Activated CD4-positive, alpha-beta T cell treated with anti-CD3 and anti-CD28 coated beads, Interleukin-2, amount 10 ng/mL, durations not matched to agents 24 days and 14 days (primary cell): ENCODE measurements around the gene TLE3. TPM values are rescaled to one million over a fixed set of nuclear protein-coding genes. Genes with fewer than 3 reads are reported as not detected.

Experiments
- DNase-seq: peaks from one replicate; pipeline ENCODE4 v3.0.0; 2022
- H3K27ac Mint-ChIP-seq: one replicate; pipeline ENCODE4 v1.8.0; 2022; ENCODE audit warnings: mild to moderate bottlenecking, mixed read lengths
- H3K27me3 Mint-ChIP-seq: one replicate; pipeline ENCODE4 v1.8.0; 2022; ENCODE audit warnings: mixed read lengths
- H3K36me3 Mint-ChIP-seq: one replicate; pipeline ENCODE4 v1.8.0; 2022; ENCODE audit warnings: low read depth, mild to moderate bottlenecking, mixed read lengths
- H3K4me1 Mint-ChIP-seq: one replicate; pipeline ENCODE4 v1.8.0; 2021; ENCODE audit warnings: mixed read lengths
- H3K4me3 Mint-ChIP-seq: one replicate; pipeline ENCODE4 v1.8.0; 2022; ENCODE audit warnings: mild to moderate bottlenecking, moderate library complexity, mixed read lengths
- H3K9me3 Mint-ChIP-seq: one replicate; pipeline ENCODE4 v1.8.0; 2021; ENCODE audit warnings: mixed read lengths
- intact Hi-C: fragments of 100-400 bp; cut with micrococcal nuclease; formaldehyde crosslinking; loops from one replicate; pipeline ENCODE4 v1.15.1; 2023
- total RNA-seq: library from RNA; stranded (reverse); gene quantifications from 2 replicates; pipeline ENCODE4 v1.2.3, GENCODE V29; 2022

TLE3 gene
- total RNA-seq, 1 donor from 2014 or later, result 111 TPM

DNA sequence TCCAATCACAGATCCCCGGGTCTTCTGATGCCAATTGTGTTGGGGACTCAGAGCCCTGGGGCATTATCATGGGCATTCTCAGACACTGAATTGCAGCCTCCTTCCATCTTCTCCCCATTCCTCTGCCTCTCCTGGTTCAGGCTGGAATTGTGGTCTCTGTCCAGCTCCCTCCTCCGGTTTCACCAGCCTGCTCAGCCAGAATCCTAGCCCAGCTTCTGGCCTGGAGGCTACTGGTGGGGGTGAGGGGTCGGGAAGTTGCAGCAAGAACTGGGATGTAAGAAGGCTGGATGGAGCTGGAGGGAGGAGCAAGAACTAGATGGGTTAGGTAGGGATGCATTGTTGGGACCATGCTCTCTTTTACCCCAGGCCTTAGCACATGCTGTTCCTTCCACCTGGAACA, 53.5 kb downstream of the TLE3 start:
- no peak overlapping the region for H3K4me3 Mint-ChIP-seq

DNA sequence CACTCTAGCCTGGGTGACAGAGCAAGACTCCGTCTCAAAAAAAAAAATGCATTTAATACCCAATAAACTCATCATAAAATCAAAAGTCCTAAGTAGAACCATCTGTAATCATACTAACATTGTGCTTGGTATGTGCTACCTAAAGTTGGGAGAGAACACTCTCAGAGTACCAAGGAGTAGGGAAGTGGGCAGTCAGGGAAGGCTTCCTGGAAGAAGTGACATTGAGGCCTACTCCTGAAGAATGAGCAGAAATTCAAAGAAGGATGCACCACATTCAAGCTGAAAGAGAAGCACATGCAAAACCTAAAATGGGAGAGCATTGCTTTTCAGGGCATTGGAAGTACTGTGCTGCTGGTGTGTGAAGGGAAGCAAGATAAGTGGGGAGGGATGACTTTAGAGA, 54.1 kb downstream of the TLE3 start:
- intact Hi-C loops, result no loop called here
- H3K27me3 Mint-ChIP-seq, result peaks cover 3% of the 10 kb centered on the region
- no peak overlapping the region for H3K27ac Mint-ChIP-seq
- H3K9me3 Mint-ChIP-seq, result no peaks in the 10 kb centered on the region
- DNase-seq, result no peak
- H3K4me3 Mint-ChIP-seq, result no peak overlapping the region
- peaks cover 16% of the 10 kb centered on the region for H3K36me3 Mint-ChIP-seq
- no peaks in the 10 kb centered on the region for H3K4me1 Mint-ChIP-seq

More for the DNA sequence above, 53.5 kb downstream of the TLE3 start:
- Mint-ChIP-seq H3K36me3 (peaks cover 20% of the 10 kb centered on the region), H3K27me3 (peaks cover 3% of the 10 kb centered on the region), H3K27ac (no peak overlapping the region), H3K4me1 (no peaks in the 10 kb centered on the region), H3K9me3 (no peaks in the 10 kb centered on the region)
- intact Hi-C loops, result no loop called here
- no peak for DNase-seq

DNA sequence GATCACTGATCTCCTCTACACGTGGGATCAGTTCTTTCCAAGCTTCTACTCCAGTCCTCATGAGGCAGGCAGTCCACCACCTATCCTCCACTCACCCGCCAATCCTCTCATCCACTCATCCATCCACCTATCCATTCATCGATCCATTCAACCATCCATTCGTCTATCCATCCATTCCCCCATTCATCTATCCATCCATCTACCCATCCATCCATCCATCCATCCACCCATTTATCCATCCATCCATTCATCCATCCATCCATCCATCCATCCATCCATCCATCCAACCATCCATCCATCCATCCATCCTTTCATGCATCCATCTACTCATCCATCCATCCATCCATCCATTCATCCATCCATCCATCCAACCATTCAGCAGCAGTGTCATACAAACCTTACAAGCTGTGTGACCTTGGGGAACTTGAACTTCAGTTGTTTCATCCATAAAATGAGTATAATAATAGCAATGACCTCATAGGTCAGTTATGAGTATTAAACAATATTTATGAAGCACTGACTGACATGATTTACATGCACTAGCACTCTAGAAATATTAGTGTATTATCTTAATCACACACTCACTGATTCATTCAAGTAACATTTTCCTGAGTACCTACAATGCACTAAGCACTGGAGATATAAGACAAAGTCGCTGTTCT, 55.0 kb downstream of the TLE3 start:
- Mint-ChIP-seq H3K4me3 (no peak overlapping the region), H3K27me3 (peaks cover 7% of the 10 kb centered on the region), H3K27ac (no peak overlapping the region), H3K4me1 (no peaks in the 10 kb centered on the region), H3K9me3 (no peaks in the 10 kb centered on the region), H3K36me3 (peaks cover 15% of the 10 kb centered on the region)
- no peak for DNase-seq
- intact Hi-C loops, result no loop called here

DNA sequence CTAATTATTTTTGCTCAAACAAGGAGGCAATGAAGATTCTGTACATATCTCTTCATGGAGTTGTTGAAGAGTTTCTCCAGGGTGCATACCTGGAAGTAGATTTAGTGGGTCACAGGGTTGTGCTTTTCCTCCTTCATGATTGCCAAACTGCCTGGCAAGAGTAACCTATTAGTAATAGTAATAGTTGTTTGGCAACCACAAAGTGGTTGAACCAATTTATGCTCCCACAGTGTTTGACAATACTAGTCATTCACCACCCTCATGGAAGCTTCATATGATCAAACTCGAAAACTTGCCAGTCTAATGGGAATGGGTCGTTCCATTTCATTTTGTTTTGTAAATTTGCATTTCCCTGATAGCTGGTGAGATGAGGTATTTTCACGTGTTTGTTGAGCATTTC, 57.8 kb downstream of the TLE3 start:
- Mint-ChIP-seq H3K9me3 (no peaks in the 10 kb centered on the region), H3K27me3 (peaks cover 9% of the 10 kb centered on the region), H3K4me3 (no peak overlapping the region), H3K27ac (no peak overlapping the region), H3K36me3 (peaks cover 9% of the 10 kb centered on the region), H3K4me1 (no peaks in the 10 kb centered on the region)
- no peak for DNase-seq
- intact Hi-C loops, result no loop called here

DNA sequence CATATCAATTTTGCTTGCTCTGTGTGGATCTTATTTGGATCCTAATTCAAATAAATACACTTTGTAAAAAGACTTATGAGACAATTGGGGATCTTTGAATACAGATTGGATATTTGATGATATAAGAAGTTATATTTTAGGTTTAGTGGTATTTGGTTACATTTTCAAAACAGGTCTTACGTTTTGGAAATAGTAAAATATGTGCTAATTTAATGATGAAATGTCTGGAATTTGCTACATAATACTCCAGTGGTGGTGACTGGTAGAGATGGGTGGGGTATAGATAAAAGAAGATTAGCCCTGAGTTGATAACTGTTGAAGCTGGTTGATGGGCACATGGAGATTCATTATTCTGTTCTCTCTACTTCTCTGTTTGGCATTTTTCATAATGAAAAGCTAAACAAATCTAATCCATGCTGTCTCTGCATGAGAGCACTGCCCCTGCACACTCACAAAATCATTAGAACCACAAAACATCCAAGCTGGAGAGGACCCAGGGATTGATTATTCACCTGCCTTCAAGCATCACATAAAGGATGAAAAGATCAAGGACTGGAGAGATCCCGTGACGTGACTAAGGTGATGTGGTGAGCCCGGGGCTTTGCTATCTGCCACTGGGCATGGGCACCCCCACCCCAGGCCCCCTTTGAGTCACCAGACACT, 58.9 kb downstream of the TLE3 start:
- Mint-ChIP-seq H3K4me3 (no peak overlapping the region), H3K9me3 (no peaks in the 10 kb centered on the region)
- intact Hi-C loops, result no loop called here

DNA sequence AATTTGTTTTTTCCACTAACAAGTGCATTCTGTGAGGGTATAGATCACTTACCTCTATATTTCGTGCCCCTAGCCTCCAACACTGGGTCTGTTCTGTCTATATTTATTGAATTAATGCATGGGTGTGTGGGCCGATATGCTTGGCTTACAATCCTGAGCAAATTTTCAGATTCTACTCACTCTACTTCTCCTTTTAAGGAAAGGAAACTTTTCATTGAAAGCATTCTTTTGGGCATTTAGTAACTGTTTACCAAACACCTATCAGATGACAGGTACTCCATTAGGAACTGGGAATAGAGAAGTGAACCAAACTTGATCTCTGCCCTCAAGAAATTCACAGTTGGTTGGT, 60.5 kb downstream of the TLE3 start:
- Mint-ChIP-seq H3K4me1 (no peaks in the 10 kb centered on the region), H3K27me3 (peaks cover 9% of the 10 kb centered on the region), H3K36me3 (no peaks in the 10 kb centered on the region), H3K4me3 (no peak overlapping the region), H3K27ac (no peak overlapping the region), H3K9me3 (no peaks in the 10 kb centered on the region)
- no peak for DNase-seq
- intact Hi-C loops, result no loop called here

More for the DNA sequence above, 58.9 kb downstream of the TLE3 start:
- Mint-ChIP-seq H3K36me3 (peaks cover 4% of the 10 kb centered on the region), H3K27ac (no peak overlapping the region), H3K4me1 (no peaks in the 10 kb centered on the region), H3K27me3 (peaks cover 9% of the 10 kb centered on the region)
- DNase-seq, result no peak

DNA sequence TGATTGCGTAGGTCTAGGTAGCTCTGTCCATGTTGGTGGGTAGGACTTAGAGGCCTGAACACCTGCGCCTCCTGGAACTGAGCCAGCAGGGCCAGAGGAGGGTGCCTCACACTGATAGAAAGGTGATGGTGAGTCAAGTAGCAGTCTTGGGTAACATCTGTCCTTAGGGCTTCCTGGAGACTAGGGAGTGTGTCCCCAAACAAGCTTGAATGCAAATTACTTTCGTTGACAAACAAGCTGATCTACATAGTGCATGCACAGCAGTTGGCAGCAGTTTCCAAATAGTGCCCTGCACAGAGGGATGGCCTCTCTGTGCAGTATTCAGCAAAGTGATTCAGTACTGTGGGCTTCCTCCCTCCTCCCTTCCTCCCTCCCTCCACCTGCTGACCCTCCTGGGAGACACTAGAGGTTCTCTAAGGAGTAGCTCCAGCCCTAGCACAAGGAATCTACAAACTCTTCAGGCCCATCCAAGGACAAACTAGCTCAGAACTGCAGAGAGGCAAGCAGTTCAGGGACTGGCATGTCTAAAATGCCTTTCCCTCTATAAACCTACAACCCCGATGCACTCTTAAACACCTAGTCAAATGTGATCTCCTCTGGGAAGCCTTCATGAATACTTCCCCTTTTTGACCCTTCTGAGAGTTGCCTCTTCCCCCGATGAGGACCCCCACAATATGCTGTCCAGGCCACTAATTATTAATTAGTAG, 61.0 kb downstream of the TLE3 start:
- H3K9me3 Mint-ChIP-seq, result no peaks in the 10 kb centered on the region
- H3K27me3 Mint-ChIP-seq, result peaks cover 9% of the 10 kb centered on the region
- intact Hi-C loops, result no loop called here
- H3K36me3 Mint-ChIP-seq, result no peaks in the 10 kb centered on the region
- no peaks in the 10 kb centered on the region for H3K4me1 Mint-ChIP-seq
- H3K4me3 Mint-ChIP-seq, result no peak overlapping the region
- no peak overlapping the region for H3K27ac Mint-ChIP-seq
- DNase-seq, result no peak

DNA sequence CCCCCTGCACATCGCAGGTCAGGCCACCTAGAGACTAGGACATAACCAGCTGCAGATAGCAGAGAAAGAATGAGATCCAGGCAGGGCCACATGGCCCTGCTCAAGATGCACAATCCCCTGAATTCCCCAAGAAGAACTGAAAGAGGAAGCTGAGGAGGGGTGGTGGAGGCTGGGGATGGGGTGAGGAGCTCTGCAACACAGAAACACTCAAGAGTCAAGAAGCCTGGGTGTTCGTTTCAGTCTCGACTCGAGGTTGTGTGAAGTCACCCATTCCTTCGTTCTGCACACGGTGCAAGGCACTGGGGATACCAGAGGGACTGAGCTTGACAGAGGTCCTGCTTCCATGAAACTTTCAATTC, 62.0 kb downstream of the TLE3 start:
- Mint-ChIP-seq H3K4me1 (no peaks in the 10 kb centered on the region), H3K27ac (no peak overlapping the region), H3K9me3 (no peaks in the 10 kb centered on the region), H3K27me3 (peaks cover 6% of the 10 kb centered on the region), H3K4me3 (no peak overlapping the region), H3K36me3 (no peaks in the 10 kb centered on the region)
- intact Hi-C loops, result no loop called here
- no peak for DNase-seq

DNA sequence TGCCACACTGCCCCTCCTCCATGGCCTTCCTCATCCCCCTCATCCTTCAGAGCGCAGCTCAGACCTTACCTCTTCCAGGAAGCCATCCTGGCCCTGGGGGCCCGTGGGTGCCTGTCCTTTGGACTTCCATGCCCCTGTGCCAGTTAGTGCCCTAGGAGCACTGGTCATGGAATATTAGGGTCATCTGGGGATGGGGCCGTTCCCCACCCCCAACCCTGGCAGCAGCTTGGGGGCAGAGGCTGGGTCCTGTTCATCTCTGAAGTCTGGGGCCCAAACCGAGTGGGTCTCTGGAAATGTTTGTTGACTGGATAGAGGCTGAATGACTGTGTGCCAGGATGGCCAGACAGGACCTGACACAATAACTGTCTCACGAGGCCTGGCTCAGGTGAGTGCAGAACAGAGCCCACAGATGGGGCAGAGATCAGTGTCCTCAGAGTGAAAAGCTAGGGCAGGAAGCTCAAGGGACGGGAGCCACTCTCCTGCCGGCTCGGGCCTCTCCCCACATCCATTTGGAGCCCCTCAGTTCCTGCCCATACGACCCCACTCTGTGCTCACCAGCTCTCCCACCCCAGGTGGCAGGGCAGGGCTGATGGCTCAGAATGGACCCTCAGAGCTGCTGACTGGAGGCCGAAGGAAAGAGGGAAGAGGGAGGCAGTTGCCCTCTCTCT, 62.5 kb downstream of the TLE3 start:
- intact Hi-C loops, result no loop called here
- H3K27ac Mint-ChIP-seq, result no peak overlapping the region

DNA sequence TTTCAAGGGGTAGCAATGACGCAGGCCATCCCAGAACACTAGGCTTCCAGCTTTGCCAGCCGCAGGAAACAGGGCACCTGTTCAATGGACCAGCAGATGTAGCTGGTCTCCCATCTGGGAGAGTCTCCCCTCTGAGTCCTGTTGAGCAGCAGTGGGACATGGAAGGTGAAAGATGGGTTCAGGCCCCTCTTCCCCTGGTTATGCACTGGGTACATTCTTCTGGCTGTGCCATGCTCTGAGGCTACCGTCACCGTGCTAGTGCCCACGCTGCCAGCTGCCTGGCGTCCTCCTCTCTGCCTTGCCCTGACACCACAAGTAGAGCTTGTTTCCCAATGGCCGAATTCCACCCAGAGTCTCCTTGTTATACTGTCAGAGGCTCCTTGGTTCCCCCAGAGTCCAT, 63.1 kb downstream of the TLE3 start:
- Mint-ChIP-seq H3K9me3 (no peaks in the 10 kb centered on the region), H3K4me3 (no peak overlapping the region), H3K27me3 (peaks cover 6% of the 10 kb centered on the region), H3K4me1 (no peaks in the 10 kb centered on the region), H3K27ac (no peak overlapping the region), H3K36me3 (no peaks in the 10 kb centered on the region)
- intact Hi-C loops, result no loop called here
- no peak for DNase-seq

More for the DNA sequence above, 62.5 kb downstream of the TLE3 start:
- H3K4me3 Mint-ChIP-seq, result no peak overlapping the region
- H3K36me3 Mint-ChIP-seq, result no peaks in the 10 kb centered on the region
- no peaks in the 10 kb centered on the region for H3K4me1 Mint-ChIP-seq
- H3K27me3 Mint-ChIP-seq, result peaks cover 6% of the 10 kb centered on the region
- no peaks in the 10 kb centered on the region for H3K9me3 Mint-ChIP-seq
- no peak for DNase-seq

DNA sequence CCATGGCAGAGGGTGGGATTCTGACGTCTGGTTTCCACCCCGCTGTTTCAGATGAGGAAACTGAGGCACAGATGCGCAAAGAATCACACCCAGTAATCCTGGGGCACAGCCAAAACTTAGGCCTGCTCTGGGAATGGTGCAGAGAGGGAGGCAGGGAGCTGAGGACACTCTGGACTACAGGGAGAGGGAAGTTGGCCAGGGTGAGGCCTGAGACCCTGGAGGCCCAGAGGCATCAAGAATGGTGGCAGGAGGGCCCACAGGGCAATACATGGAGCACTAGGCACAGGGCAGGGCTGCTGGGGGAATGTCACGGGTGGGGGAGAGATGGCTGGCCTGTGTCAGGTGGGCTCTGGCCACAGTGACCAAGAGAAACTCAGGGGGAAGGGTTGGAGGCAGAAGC, 63.6 kb downstream of the TLE3 start:
- Mint-ChIP-seq H3K36me3 (no peaks in the 10 kb centered on the region), H3K27ac (no peak overlapping the region), H3K4me3 (no peak overlapping the region), H3K4me1 (no peaks in the 10 kb centered on the region), H3K9me3 (no peaks in the 10 kb centered on the region), H3K27me3 (peaks cover 6% of the 10 kb centered on the region)
- intact Hi-C loops, result no loop called here
- no peak for DNase-seq

DNA sequence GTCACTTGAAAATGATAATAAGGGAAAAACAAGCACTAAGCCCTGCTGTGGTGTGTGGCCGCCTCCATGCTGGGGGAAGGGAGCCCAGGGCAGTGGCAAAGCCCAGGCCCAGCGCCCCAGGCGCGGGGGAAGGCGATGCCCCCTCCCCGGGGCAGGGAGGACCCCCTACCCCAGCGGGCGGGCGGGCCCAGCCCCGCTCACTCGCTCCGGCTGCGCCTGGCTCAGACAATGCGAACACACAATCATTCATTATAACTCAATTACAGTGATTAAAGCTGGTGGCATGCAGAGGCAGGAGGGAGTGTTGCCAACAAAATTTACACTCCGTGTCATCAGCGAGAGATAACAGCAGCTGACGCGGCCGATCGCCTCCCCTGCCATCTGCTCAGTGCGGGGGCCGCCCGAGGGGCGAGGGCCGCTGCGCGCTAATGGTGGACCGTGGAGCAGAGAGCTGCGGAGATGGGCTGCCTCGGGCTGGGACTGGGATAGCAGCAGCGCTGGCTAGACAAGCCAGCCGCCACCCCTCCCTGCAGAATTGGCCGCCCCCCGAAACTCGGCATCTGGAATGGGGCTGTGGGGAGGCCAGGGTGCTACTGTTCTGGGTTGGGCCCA, 64.1 kb downstream of the TLE3 start:
- Mint-ChIP-seq H3K4me3 (no peak overlapping the region), H3K27ac (no peak overlapping the region), H3K4me1 (no peaks in the 10 kb centered on the region), H3K27me3 (peaks cover 6% of the 10 kb centered on the region), H3K36me3 (no peaks in the 10 kb centered on the region), H3K9me3 (no peaks in the 10 kb centered on the region)
- intact Hi-C loops, result no loop called here
- DNase-seq, result no peak

DNA sequence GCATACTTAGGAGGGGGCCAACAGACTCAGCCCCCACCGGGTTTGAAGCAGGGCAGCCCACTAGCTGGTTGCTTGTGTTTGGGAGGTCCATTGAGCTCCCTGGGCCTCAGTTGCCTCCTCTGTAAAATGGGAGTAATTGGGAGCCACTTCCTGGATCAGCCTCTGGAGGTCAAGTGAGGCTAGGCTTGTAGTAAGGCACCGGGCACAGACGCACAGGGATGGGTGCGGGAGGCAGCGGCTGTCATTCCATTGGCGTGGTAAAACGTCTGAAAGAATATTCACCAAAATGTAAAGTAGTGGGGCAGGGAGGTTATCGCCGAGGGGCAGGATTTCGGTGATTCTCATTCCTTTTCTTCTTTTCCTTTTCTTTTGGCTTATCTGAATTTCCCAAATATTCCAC, 64.6 kb downstream of the TLE3 start:
- Mint-ChIP-seq H3K27me3 (peaks cover 2% of the 10 kb centered on the region), H3K27ac (no peak overlapping the region), H3K9me3 (no peaks in the 10 kb centered on the region), H3K36me3 (no peaks in the 10 kb centered on the region), H3K4me1 (no peaks in the 10 kb centered on the region), H3K4me3 (no peak overlapping the region)
- intact Hi-C loops, result no loop called here
- DNase-seq, result no peak

DNA sequence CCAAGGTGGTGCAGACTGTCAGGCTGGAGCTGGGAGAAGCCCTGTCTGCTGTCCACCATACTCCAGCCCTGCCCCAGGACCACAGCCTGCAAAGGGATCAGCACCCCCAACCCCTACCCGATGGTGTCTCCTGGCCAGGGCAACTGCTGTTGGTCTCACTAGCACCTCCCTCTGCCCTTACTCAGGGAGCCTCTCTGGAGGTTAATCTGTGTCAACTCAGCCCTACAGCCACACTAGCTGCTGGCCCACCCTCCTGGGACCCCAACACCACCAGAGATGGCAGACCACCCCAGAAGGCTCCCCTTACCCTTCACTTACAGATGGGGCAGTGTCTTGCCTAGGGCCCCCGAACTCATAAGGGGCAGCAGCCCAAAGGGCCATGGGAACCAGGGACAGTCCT, 65.2 kb downstream of the TLE3 start:
- Mint-ChIP-seq H3K36me3 (no peaks in the 10 kb centered on the region), H3K27ac (no peak overlapping the region), H3K9me3 (no peaks in the 10 kb centered on the region), H3K27me3 (peaks cover 2% of the 10 kb centered on the region), H3K4me3 (no peak overlapping the region), H3K4me1 (no peaks in the 10 kb centered on the region)
- intact Hi-C loops, result no loop called here
- DNase-seq, result no peak
